Heart right ventricle (tissue), 16 donors: ENCODE results near the gene MBP. TPM values are rescaled to one million over a fixed set of nuclear protein-coding genes. Genes with fewer than 3 reads are reported as not detected.

Experiments used
- ATAC-seq, 8 donors: fragments of 200-7000 bp; cut with Tn5 transposase; one replicate each; pipeline ENCODE4 v1.9.1; 2020; ENCODE audit warnings: mild to moderate bottlenecking in 8 of 8, moderate library complexity in 8 of 8, moderate number of reproducible peaks in 1 of 8
- DNase-seq, 2 donors: peaks; one replicate each; pipeline ENCODE4 v3.0.0-alpha.2; 2020
- H3K27ac ChIP-seq, 10 donors: fragments of 200-600 bp; sonication (generic) in 2 of 10; one replicate each; pipeline versions ENCODE4 v1.5.0 to v1.8.0; 2020 to 2022; ENCODE audit warnings: mild to moderate bottlenecking in 3 of 10
- H3K27me3 ChIP-seq, 7 donors: fragments of 200-600 bp; one replicate each; pipeline ENCODE4 v1.8.0; 2021 to 2022; ENCODE audit warnings: mild to moderate bottlenecking in 2 of 7
- H3K36me3 ChIP-seq, 9 donors: fragments of 200-600 bp; sonication (generic) in 1 of 9; one replicate each; pipeline versions ENCODE4 v1.5.0 to v1.8.0; 2020 to 2022; ENCODE audit warnings: mild to moderate bottlenecking in 2 of 9
- H3K4me1 ChIP-seq, 9 donors: fragments of 200-600 bp; sonication (generic) in 1 of 9; one replicate each; pipeline versions ENCODE4 v1.5.0 to v1.8.0; 2020 to 2022; ENCODE audit warnings: mild to moderate bottlenecking in 4 of 9
- H3K4me3 ChIP-seq, 10 donors: fragments of 200-600 bp; sonication (generic) in 2 of 10; one replicate each; pipeline versions ENCODE4 v1.5.0 to v1.8.0; 2020 to 2022; ENCODE audit warnings: mild to moderate bottlenecking in 7 of 10, moderate library complexity in 2 of 10
- H3K9me3 ChIP-seq, 11 donors: fragments of 200-600 bp in 10 of 11; sonication (generic) in 2 of 11; one replicate each; pipeline versions ENCODE4 v1.5.0 to v1.8.0; 2013 to 2022; ENCODE audit warnings: mild to moderate bottlenecking in 2 of 11, control low read depth in 1 of 11, moderate library complexity in 1 of 11
- WGBS, 2 donors: extraction: QIAGEN DNeasy Blood & Tissue Kit; methylation state at CpG; one replicate each; pipeline ENCODE4 v1.1.7; 2013; ENCODE audit warnings: inconsistent platforms in 1 of 2; 5-methylcytosine and 5-hydroxymethylcytosine counted together
- intact Hi-C, 10 donors: fragments of 100-400 bp; cut with DNase I; formaldehyde crosslinking; loops; one replicate each; pipeline versions ENCODE4 v1.11.1 to v1.14.2; 2022
- polyA plus RNA-seq, 2 donors: library from polyadenylated mRNA; stranded (reverse); fragments of 200-250 nt; gene quantifications; one replicate each; pipeline ENCODE4 v1.2.3, GENCODE V29; 2013
- total RNA-seq, 10 donors: library from RNA; stranded (reverse); fragmentation: NEBNext Ultra II Directional in 3 of 10; extraction: Animal tissue kit (Norgen Biotek cat#: 25700) in 3 of 10; gene quantifications; one replicate each; pipeline versions ENCODE4 v1.2.1 to v1.2.4, GENCODE V29; 2021 to 2023
- TF ChIP-seq, protein P1 (sequence below), 9 donors: fragments of 200-600 bp; sonication (generic) in 2 of 9; IDR thresholded peaks; one replicate each; pipeline versions ENCODE4 v1.5.0 to v1.8.0; 2021 to 2022; ENCODE audit warnings: antibody characterized with exemption in 9 of 9, mild to moderate bottlenecking in 5 of 9, moderate library complexity in 1 of 9
- donor health status: Arrhythmogenic right ventricular cardiomyopathy.
- donor health status: ischemic (EF 13 %, LVEDD 7.1; RV severe dilation, severe dysfunction).
- donor health status: healthy with polysubstance abuse.
- donor health status: DM: no; HTN: yes; CAD: no.
- donor health status: DM: no; HTN: no; CAD: no.
- donor health status: ischemic (EF 25% LVEDD 6.9; RV normal size, moderate dysfunction).
- donor health status: ischemic (EF 25% LVEDD 5.7; RV mildly dilated, moderate dysfunction).
- donor health status: healthy.
- donor health status: DM: yes; HTN: yes; CAD: no.
- donor health status: Ischemic cardiomyopathy.
- donor health status: ischemic (EF 35%, LVEDD 5.7; RV mildly dilated, moderate dysfunction).
- donor health status: nonischemic (EF 11% LVEDD 7.7; RV severe dilation, severe dysfunction).
- donor health status: DM: yes; HTN: yes; CAD: no.
- donor health status: PGD.
- donor health status: ischemic (EF 29% LVEDD 5.4; RV normal size, mild dysfunction).
- donor health status: nonischemic (EF 23%, LVEDD 6.1; RV moderate dilation, normal function).

MBP gene
- total and polyA plus RNA-seq, 12 donors = 3.0 to 70.8 (median 43.9) TPM

DNA sequence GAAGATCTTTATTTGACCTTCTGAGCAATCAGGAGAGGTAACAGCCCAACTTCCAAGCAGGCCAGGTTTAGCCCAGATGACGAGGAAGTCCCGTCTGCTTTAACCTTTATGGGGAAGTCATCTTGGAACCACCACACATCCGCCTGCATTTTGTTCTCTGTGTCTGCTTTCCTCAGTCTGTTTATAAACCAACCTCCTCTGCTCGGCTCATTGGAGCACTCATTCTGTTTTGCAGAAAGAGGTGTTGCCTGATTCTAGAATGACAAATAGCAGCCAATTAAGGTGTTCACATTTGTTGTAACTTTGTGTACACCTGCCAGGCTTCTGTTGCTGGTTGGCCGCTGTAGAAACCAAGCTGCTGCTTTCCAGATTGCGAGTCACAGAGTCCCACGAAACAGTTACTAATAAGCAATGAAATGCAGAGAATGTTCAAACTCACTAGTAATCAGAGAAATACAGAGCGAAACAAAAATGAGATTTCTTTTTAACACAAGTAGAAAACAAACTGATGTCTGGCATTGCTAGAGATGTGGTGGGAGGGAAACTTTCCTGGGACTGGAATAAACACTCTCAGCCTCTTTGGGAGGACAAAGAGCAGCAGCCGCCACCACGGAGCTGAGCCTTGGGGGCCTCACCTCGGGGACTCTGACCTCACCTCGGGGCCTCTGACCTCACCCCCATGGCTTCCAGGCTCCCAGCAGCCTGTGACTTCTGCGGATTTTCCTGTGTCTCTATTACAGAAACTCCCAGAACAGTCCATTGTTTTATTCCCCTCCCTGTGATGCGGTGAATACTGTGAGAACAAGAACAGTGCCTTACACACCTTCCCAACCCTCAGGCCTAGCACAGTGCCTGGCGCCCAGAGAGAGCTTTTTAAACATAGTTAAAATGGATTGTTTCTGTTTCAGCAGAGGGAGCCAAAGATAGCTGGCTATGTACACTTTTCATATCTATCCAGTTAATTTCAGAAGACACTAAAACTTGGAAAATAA is 64.0 kb downstream of the MBP start:
- WGBS, 2 donors = 56% methylated on average over 15 of the region's 15 CpGs
- H3K4me1 ChIP-seq = peaks cover 10 to 98% (median 69%) of the 10 kb centered on the region in 9 donors
- no peaks in the 10 kb centered on the region for H3K27me3 ChIP-seq
- intact Hi-C loops = loop anchor here in 4 of 10 donors (5.0 to 10.0 kb wide), 3 partner anchors 34 to 146 kb away; no protein-coding TSS in a partner anchor
- TF ChIP-seq, protein P1, sequence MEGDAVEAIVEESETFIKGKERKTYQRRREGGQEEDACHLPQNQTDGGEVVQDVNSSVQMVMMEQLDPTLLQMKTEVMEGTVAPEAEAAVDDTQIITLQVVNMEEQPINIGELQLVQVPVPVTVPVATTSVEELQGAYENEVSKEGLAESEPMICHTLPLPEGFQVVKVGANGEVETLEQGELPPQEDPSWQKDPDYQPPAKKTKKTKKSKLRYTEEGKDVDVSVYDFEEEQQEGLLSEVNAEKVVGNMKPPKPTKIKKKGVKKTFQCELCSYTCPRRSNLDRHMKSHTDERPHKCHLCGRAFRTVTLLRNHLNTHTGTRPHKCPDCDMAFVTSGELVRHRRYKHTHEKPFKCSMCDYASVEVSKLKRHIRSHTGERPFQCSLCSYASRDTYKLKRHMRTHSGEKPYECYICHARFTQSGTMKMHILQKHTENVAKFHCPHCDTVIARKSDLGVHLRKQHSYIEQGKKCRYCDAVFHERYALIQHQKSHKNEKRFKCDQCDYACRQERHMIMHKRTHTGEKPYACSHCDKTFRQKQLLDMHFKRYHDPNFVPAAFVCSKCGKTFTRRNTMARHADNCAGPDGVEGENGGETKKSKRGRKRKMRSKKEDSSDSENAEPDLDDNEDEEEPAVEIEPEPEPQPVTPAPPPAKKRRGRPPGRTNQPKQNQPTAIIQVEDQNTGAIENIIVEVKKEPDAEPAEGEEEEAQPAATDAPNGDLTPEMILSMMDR (IDR thresholded peaks at IDR 0.05) = no peak
- DNase-seq = no peak
- H3K36me3 ChIP-seq = peaks cover 0 to 20% (median 0%) of the 10 kb centered on the region in 9 donors
- ATAC-seq = peak in 7 of 8 donors; percentile 8 to 47 (median 18)
- H3K9me3 ChIP-seq = no peaks in the 10 kb centered on the region
- no peak overlapping the region for H3K4me3 ChIP-seq
- peak overlapping the region in 9 of 10 donors; percentile 57 to 91 (median 78) for H3K27ac ChIP-seq

DNA sequence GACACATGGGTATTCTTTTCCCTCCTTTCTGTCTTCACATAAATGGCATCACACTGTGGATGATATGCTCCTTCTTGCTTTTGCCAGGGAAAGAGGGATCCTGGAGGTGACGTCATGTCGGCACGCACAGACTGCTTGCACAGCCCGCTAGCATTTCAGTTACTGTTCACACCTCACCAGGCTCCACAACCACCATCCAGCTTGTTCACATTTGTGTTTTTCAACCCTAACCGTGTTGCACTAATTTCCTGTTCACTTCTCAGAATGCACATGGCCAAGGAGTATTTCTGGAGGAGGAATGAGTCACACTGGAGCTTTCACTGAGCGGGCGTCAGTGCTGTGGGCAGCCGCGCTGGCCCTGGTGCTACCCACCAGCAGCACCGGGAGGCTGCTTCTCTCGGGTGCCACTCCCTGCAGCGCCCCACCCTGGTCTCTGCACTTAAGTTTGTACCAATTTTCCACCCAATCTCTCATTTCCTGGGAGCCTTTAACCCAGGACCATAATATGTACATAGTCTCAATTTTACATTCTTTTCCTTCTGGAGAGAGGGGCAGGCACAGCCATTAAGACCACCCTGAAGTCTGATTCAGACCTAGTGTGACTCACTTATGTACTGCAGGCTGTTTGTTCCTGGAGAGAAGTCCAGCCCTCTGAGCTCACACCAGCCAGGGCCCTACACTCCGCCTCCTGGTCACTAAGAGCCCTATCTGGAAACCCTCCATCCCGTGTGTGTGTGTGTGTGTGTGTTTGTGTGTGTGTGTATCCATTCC is 65.1 kb downstream of the MBP start:
- WGBS, 2 donors = 44 to 66% methylated on average over 14 of the region's 14 CpGs
- intact Hi-C loops = loop anchor here in 4 of 10 donors (5.0 to 10.0 kb wide), 3 partner anchors 35 to 147 kb away; no protein-coding TSS in a partner anchor
- H3K4me3 ChIP-seq = peak overlapping the region in 1 of 10 donors; percentile 8
- peaks cover 8 to 100% (median 66%) of the 10 kb centered on the region in 9 donors for H3K4me1 ChIP-seq
- peaks cover 0 to 20% (median 0%) of the 10 kb centered on the region in 9 donors for H3K36me3 ChIP-seq
- peak overlapping the region in 9 of 10 donors; percentile 57 to 91 (median 78) for H3K27ac ChIP-seq
- TF ChIP-seq, protein P1 (IDR thresholded peaks at IDR 0.05) = peak in 2 of 9 donors; percentile 3 to 9
- peak; percentile 39 to 82 (median 72) for ATAC-seq
- no peaks in the 10 kb centered on the region for H3K27me3 ChIP-seq
- H3K9me3 ChIP-seq = no peaks in the 10 kb centered on the region
- DNase-seq = peak; percentile 45 to 58

DNA sequence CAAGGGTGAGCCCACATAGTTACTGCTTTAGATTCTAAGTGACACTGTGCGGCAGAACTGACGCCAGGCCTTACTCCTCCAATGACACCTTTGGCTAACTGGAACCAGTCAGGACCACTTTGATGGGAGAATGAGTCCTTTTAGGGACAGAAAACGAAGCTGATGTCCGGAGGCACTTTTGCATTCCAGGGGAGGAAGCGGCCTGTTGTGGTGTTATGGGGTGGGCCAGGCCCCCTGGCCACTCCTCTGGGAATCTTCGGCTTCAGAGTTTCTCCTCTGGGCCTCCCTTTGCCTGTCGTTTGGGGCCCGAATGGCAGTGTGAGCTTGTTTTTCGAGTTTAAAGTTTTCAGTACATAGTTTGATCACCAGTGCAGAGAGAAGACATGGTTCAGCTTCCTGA is 65.9 kb downstream of the MBP start:
- 83 to 91% methylated on average over 9 of the region's 9 CpGs for WGBS, 2 donors
- ATAC-seq = no peak
- H3K4me3 ChIP-seq = no peak overlapping the region
- no peaks in the 10 kb centered on the region for H3K27me3 ChIP-seq
- H3K36me3 ChIP-seq = peaks cover 0 to 20% (median 0%) of the 10 kb centered on the region in 9 donors
- DNase-seq = no peak
- peak overlapping the region in 7 of 10 donors; percentile 57 to 91 (median 79) for H3K27ac ChIP-seq
- peaks cover 0 to 100% (median 59%) of the 10 kb centered on the region in 9 donors for H3K4me1 ChIP-seq
- no peaks in the 10 kb centered on the region for H3K9me3 ChIP-seq
- intact Hi-C loops = loop anchor here in 4 of 10 donors (5.0 to 10.0 kb wide), 3 partner anchors 36 to 148 kb away; no protein-coding TSS in a partner anchor
- TF ChIP-seq, protein P1 (IDR thresholded peaks at IDR 0.05) = no peak
